Fibroblast of lung (primary cell): ENCODE results near the gene RPS21.

Source experiments
- CTCF ChIP-seq, 2 donors: IDR thresholded peaks in 1 of 2; conservative IDR thresholded peaks in 1 of 2; 1 replicate in 1 of 2; 2 replicates in 1 of 2; pipeline ENCODE4 v1.5.1; 2011 to 2012; ENCODE audit warnings: low read length in 2 of 2, control low read depth in 1 of 2, inconsistent platforms in 1 of 2, low read depth in 1 of 2, mild to moderate bottlenecking in 1 of 2
- EZH2 ChIP-seq: IDR thresholded peaks from 2 replicates; pipeline ENCODE4 v1.5.1; 2012; ENCODE audit warnings: low read length, control low read depth, mild to moderate bottlenecking; ENCODE audit errors: missing control alignments

DNA sequence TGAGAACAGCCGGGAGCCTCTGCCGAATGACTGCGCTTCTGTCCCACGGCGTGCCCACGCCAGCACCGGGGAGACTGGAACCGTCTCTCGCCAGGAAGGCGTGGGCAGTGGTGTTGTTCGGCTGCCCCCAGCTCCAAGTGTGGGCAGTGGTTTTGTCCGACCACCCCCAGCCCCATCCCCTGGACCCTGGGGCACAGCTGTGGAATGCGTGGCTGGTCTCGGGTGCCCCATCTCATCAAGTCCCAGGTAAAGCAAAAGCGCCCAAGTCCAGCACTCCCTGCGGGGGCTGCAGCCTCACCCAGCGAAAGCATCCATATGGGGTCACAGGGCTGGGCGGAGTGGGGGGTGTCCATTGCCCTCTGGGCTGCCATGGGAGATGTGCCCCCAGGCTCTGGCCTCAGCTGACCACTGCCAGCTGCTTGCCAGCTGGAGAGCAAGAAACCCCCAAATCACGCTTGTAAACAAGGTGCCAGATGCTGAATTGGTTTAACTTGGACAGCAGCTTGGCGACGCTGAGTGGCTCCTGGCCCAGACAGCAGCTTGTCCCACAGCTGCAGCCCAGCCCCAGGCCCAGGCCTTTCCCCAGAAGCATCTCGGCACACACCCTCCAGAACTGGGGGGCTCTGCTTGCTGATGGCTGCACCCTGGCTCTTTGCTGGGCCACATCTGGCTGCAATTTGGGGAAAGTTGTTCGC is 15.7 kb downstream of the RPS21 start:
- TF ChIP-seq CTCF (conservative IDR thresholded peaks at IDR 0.05 in 1 of 2, IDR thresholded peaks at IDR 0.05 in 1 of 2; ENCODE audit: low read depth in 1 of 2, low read length in 2 of 2) (no peak), EZH2 (no peak)
